Activated CD8-positive, alpha-beta memory T cell treated with anti-CD3 and anti-CD28 coated beads, Interleukin-2, amount 10 ng/mL, durations not matched to agents 7 days and 5 days (primary cell): Measurements from ENCODE around the gene HPN. TPM values are rescaled to one million over a fixed set of nuclear protein-coding genes. Genes with fewer than 3 reads are reported as not detected.

Experiments used
- ATAC-seq: fragments of 150-1000 bp; cut with Tn5 transposase; one replicate; pipeline ENCODE4 v1.10.0; 2021; ENCODE audit warnings: moderate library complexity
- CTCF ChIA-PET: fragments of 350-600 bp; sonication (Branson Sonifier 250); formaldehyde crosslinking; loops from one replicate; lab custom pipeline; 2021; ENCODE audit warnings: antibody characterized with exemption; lab: Charles Lee
- DNase-seq: peaks from one replicate; pipeline ENCODE4 v3.0.0-alpha.2; 2020
- H3K27ac Mint-ChIP-seq: one replicate; pipeline ENCODE4 v1.8.0; 2021; ENCODE audit warnings: mild to moderate bottlenecking, mixed read lengths
- H3K27me3 Mint-ChIP-seq: one replicate; pipeline ENCODE4 v1.8.0; 2021; ENCODE audit warnings: mixed read lengths
- H3K36me3 Mint-ChIP-seq: one replicate; pipeline ENCODE4 v1.8.0; 2021; ENCODE audit warnings: mild to moderate bottlenecking, mixed read lengths
- H3K4me1 Mint-ChIP-seq: one replicate; pipeline ENCODE4 v1.8.0; 2021; ENCODE audit warnings: mixed read lengths
- H3K4me3 Mint-ChIP-seq: one replicate; pipeline ENCODE4 v1.8.0; 2021; ENCODE audit warnings: mild to moderate bottlenecking, moderate library complexity, mixed read lengths
- H3K9me3 Mint-ChIP-seq: one replicate; pipeline ENCODE4 v1.8.0; 2022; ENCODE audit warnings: low read depth, mixed read lengths
- total RNA-seq, 2 experiments: library from RNA; stranded (reverse); gene quantifications; one replicate each; pipeline ENCODE4 v1.2.3, GENCODE V29; 2021

The HPN gene
- total RNA-seq, 2 experiments from 2014 or later, result not detected

- Mint-ChIP-seq H3K9me3 (no peaks in the 10 kb centered on the region), H3K4me3 (no peak overlapping the region), H3K27ac (no peak overlapping the region), H3K27me3 (peaks cover 8% of the 10 kb centered on the region), H3K36me3 (no peaks in the 10 kb centered on the region), H3K4me1 (no peaks in the 10 kb centered on the region)
- CTCF ChIA-PET, result interaction anchor here (1.0 to 2.5 kb wide), 7 partner anchors 9 to 86 kb away, joined by 3 to 18 read pairs (median 3); no protein-coding TSS in a partner anchor
- ATAC-seq (no peak), DNase-seq (no peak)
Observed at GRCh38 chr19:35055715-35056179, 14.2 kb downstream of the HPN start.

- no peak for ATAC-seq
- DNase-seq, result no peak
- H3K4me1 Mint-ChIP-seq, result no peaks in the 10 kb centered on the region
- H3K27ac Mint-ChIP-seq, result no peak overlapping the region
- peaks cover 8% of the 10 kb centered on the region for H3K27me3 Mint-ChIP-seq
- no peaks in the 10 kb centered on the region for H3K9me3 Mint-ChIP-seq
- no peaks in the 10 kb centered on the region for H3K36me3 Mint-ChIP-seq
- no peak overlapping the region for H3K4me3 Mint-ChIP-seq
- CTCF ChIA-PET, result interaction anchor here (1.1 to 2.5 kb wide), 3 partner anchors 8 to 58 kb away, joined by 3 to 18 read pairs (median 3); no protein-coding TSS in a partner anchor
Observed at GRCh38 chr19:35056513-35057063, 15.1 kb downstream of the HPN start.

GRCh38 chr19:35058370-35058769, 16.8 kb downstream of the HPN start:
- H3K9me3 Mint-ChIP-seq, result no peaks in the 10 kb centered on the region
- no peaks in the 10 kb centered on the region for H3K4me1 Mint-ChIP-seq
- no peaks in the 10 kb centered on the region for H3K36me3 Mint-ChIP-seq
- DNase-seq (no peak), ATAC-seq (no peak)
- H3K27ac Mint-ChIP-seq, result no peak overlapping the region
- CTCF ChIA-PET, result interaction anchor here (0.5 to 1.6 kb wide), 5 partner anchors 9 to 1272 kb away, joined by 3 to 6 read pairs (median 4); no protein-coding TSS in a partner anchor
- H3K27me3 Mint-ChIP-seq, result peaks cover 10% of the 10 kb centered on the region
- no peak overlapping the region for H3K4me3 Mint-ChIP-seq

GRCh38 chr19:35059006-35059798, 17.7 kb downstream of the HPN start:
- ATAC-seq (no peak), DNase-seq (no peak)
- CTCF ChIA-PET, result interaction anchor here (0.5 to 1.6 kb wide), 5 partner anchors 8 to 1273 kb away, joined by 3 to 6 read pairs (median 4); no protein-coding TSS in a partner anchor
- no peaks in the 10 kb centered on the region for H3K4me1 Mint-ChIP-seq
- no peak overlapping the region for H3K4me3 Mint-ChIP-seq
- H3K27ac Mint-ChIP-seq, result no peak overlapping the region
- peaks cover 10% of the 10 kb centered on the region for H3K27me3 Mint-ChIP-seq
- no peaks in the 10 kb centered on the region for H3K9me3 Mint-ChIP-seq
- no peaks in the 10 kb centered on the region for H3K36me3 Mint-ChIP-seq

GRCh38 chr19:35059799-35060091, 18.2 kb downstream of the HPN start:
- H3K27me3 Mint-ChIP-seq, result peaks cover 10% of the 10 kb centered on the region
- DNase-seq, result no peak
- H3K27ac Mint-ChIP-seq, result no peak overlapping the region
- H3K36me3 Mint-ChIP-seq, result no peaks in the 10 kb centered on the region
- no peaks in the 10 kb centered on the region for H3K9me3 Mint-ChIP-seq
- H3K4me1 Mint-ChIP-seq, result no peaks in the 10 kb centered on the region
- no peak overlapping the region for H3K4me3 Mint-ChIP-seq
- CTCF ChIA-PET, result no interaction called here
- no peak for ATAC-seq

- ATAC-seq (no peak), DNase-seq (no peak)
- Mint-ChIP-seq H3K27me3 (peaks cover 10% of the 10 kb centered on the region), H3K4me1 (no peaks in the 10 kb centered on the region), H3K9me3 (no peaks in the 10 kb centered on the region), H3K36me3 (no peaks in the 10 kb centered on the region), H3K27ac (no peak overlapping the region), H3K4me3 (no peak overlapping the region)
- CTCF ChIA-PET, result no interaction called here
Observed at GRCh38 chr19:35060160-35060855, 18.8 kb downstream of the HPN start.

GRCh38 chr19:35061583-35062373, 20.3 kb downstream of the HPN start:
- CTCF ChIA-PET, result interaction anchor here (4.3 kb wide), 1 partner anchor 18 kb away, joined by 16 read pairs; no protein-coding TSS in a partner anchor
- H3K27ac Mint-ChIP-seq, result no peak overlapping the region
- H3K4me1 Mint-ChIP-seq, result peaks cover 2% of the 10 kb centered on the region
- H3K36me3 Mint-ChIP-seq, result no peaks in the 10 kb centered on the region
- peaks cover 4% of the 10 kb centered on the region for H3K27me3 Mint-ChIP-seq
- DNase-seq (no peak), ATAC-seq (no peak)
- no peaks in the 10 kb centered on the region for H3K9me3 Mint-ChIP-seq
- H3K4me3 Mint-ChIP-seq, result no peak overlapping the region

GRCh38 chr19:35062942-35063341, 21.4 kb downstream of the HPN start:
- no peak for ATAC-seq
- no peaks in the 10 kb centered on the region for H3K9me3 Mint-ChIP-seq
- CTCF ChIA-PET, result interaction anchor here (4.3 kb wide), 1 partner anchor 19 kb away, joined by 16 read pairs; no protein-coding TSS in a partner anchor
- H3K27me3 Mint-ChIP-seq, result peaks cover 2% of the 10 kb centered on the region
- no peaks in the 10 kb centered on the region for H3K36me3 Mint-ChIP-seq
- no peak overlapping the region for H3K4me3 Mint-ChIP-seq
- H3K27ac Mint-ChIP-seq, result no peak overlapping the region
- no peak for DNase-seq
- H3K4me1 Mint-ChIP-seq, result peaks cover 8% of the 10 kb centered on the region

GRCh38 chr19:35063940-35064818, 22.7 kb downstream of the HPN start:
- Mint-ChIP-seq H3K4me3 (no peak overlapping the region), H3K27me3 (peaks cover 2% of the 10 kb centered on the region), H3K4me1 (peaks cover 8% of the 10 kb centered on the region), H3K36me3 (no peaks in the 10 kb centered on the region), H3K27ac (no peak overlapping the region), H3K9me3 (no peaks in the 10 kb centered on the region)
- ATAC-seq (no peak), DNase-seq (no peak)
- CTCF ChIA-PET, result interaction anchor here (1.0 to 4.3 kb wide), 4 partner anchors 8 to 78 kb away, joined by 3 to 16 read pairs (median 4); no protein-coding TSS in a partner anchor

- CTCF ChIA-PET, result interaction anchor here (1.2 to 4.3 kb wide), 4 partner anchors 10 to 70 kb away, joined by 4 to 19 read pairs (median 14); partner anchors contain the start of gene LGI4
- DNase-seq (no peak), ATAC-seq (no peak)
- Mint-ChIP-seq H3K36me3 (no peaks in the 10 kb centered on the region), H3K4me1 (peaks cover 8% of the 10 kb centered on the region), H3K9me3 (no peaks in the 10 kb centered on the region), H3K27ac (no peak overlapping the region), H3K4me3 (no peak overlapping the region), H3K27me3 (peaks cover 7% of the 10 kb centered on the region)
Observed at GRCh38 chr19:35065574-35065973, 24.1 kb downstream of the HPN start.

- no peak for ATAC-seq
- CTCF ChIA-PET, result interaction anchor here (0.8 to 3.0 kb wide), 17 partner anchors 11 to 444 kb away, joined by 3 to 19 read pairs (median 5); partner anchors contain the start of genes FXYD5 and LGI4
- H3K27ac Mint-ChIP-seq, result no peak overlapping the region
- no peaks in the 10 kb centered on the region for H3K9me3 Mint-ChIP-seq
- no peak overlapping the region for H3K4me3 Mint-ChIP-seq
- peaks cover 8% of the 10 kb centered on the region for H3K4me1 Mint-ChIP-seq
- H3K27me3 Mint-ChIP-seq, result peaks cover 10% of the 10 kb centered on the region
- no peak for DNase-seq
- H3K36me3 Mint-ChIP-seq, result no peaks in the 10 kb centered on the region
Observed at GRCh38 chr19:35066121-35066520, 24.6 kb downstream of the HPN start.
